ENCODE data around the gene GMDS. TPM values are rescaled to one million over a fixed set of nuclear protein-coding genes. Genes with fewer than 3 reads are reported as not detected.

Gene GMDS
- total and polyA plus RNA-seq, 2 of the 8 experiments (the other 6 are each of a cell fraction or from before 2014, with no cell fraction given): 16.8 to 50.0 TPM

GRCh38 chr6:1767481-1768246, 477.7 kb downstream of the GMDS start:
- H3K9me3 ChIP-seq (ENCODE audit: insufficient read depth in 2 of 2, low read depth in 1 of 2, low read length in 1 of 2): no peaks in the 10 kb centered on the region
- H3K36me3 ChIP-seq (ENCODE audit: control insufficient read depth in 2 of 4, insufficient read depth in 4 of 4, low read length in 3 of 4): no peaks in the 10 kb centered on the region
- no peak overlapping the region for H2BK120ac ChIP-seq (replicated peaks; ENCODE audit: low read depth, low read length)
- H3K4me3 ChIP-seq (ENCODE audit: extremely low read depth in 1 of 4, insufficient read depth in 2 of 4, low read depth in 3 of 4, low read length in 4 of 4): no peak overlapping the region
- H2BK20ac ChIP-seq (ENCODE audit: low read length): no peak overlapping the region
- no peaks in the 10 kb centered on the region for H3K27me3 ChIP-seq (replicated peaks in 1 of 4; ENCODE audit: control insufficient read depth in 3 of 4, extremely low read depth in 1 of 4, insufficient read depth in 3 of 4, low read length in 3 of 4)
- H3K4me1 ChIP-seq (replicated peaks in 1 of 4; ENCODE audit: control insufficient read depth in 3 of 4, insufficient read depth in 4 of 4, low read length in 3 of 4): no peaks in the 10 kb centered on the region; a peak in 1 of 7 replicates
- H3K14ac ChIP-seq (ENCODE audit: insufficient read length): no peak overlapping the region
- CTCF ChIA-PET (ENCODE audit: partially characterized antibody): interaction anchor here (0.6 to 1.1 kb wide), 2 partner anchors 10 to 1598 kb away, joined by 3 to 4 read pairs; no protein-coding TSS in a partner anchor
- no peak for TF ChIP-seq SAP30 (IDR thresholded peaks at IDR 0.05; ENCODE audit: insufficient read depth, insufficient replicate concordance, low read length)
- TF ChIP-seq RBBP5 (IDR thresholded peaks at IDR 0.05; ENCODE audit: borderline replicate concordance, low read depth, low read length): no peak
- TF ChIP-seq ZNF274 (IDR thresholded peaks at IDR 0.05; ENCODE audit: borderline replicate concordance, extremely low read depth, low read length): no peak
- TF ChIP-seq NANOG (IDR thresholded peaks at IDR 0.05; ENCODE audit: insufficient read depth, low read depth, low read length, poor library complexity, severe bottlenecking): no peak
- TF ChIP-seq SIX5 (IDR thresholded peaks at IDR 0.05; ENCODE audit: low read depth, low read length): no peak
- TF ChIP-seq BRCA1 (IDR thresholded peaks at IDR 0.05; ENCODE audit: low read depth, low read length): no peak
- H4K8ac ChIP-seq (ENCODE audit: extremely low read depth, insufficient read depth, low read length): no peak overlapping the region
- no peak overlapping the region for H3K4me2 ChIP-seq (ENCODE audit: insufficient read depth in 1 of 2, low read depth in 2 of 2, low read length in 2 of 2)
- H2BK15ac ChIP-seq (ENCODE audit: low read length): no peak overlapping the region
- no peak overlapping the region for H2BK12ac ChIP-seq (ENCODE audit: low read depth, low read length)
- H2AK5ac ChIP-seq (ENCODE audit: low read depth, low read length): no peak overlapping the region
- no peak overlapping the region for H2BK5ac ChIP-seq (ENCODE audit: low read depth, low read length)
- H3K9ac ChIP-seq (replicated peaks in 1 of 4; ENCODE audit: extremely low read depth in 1 of 4, low read depth in 3 of 4, low read length in 3 of 4): no peak overlapping the region
- H3K18ac ChIP-seq (ENCODE audit: extremely low read depth, low read length): no peak overlapping the region
- 88% methylated on average over 7 of the region's 7 CpGs; no CpG with 5 or more reads in 1 of the 2 experiments for WGBS, 2 experiments (ENCODE audit: extremely low coverage in 1 of 2, insufficient coverage in 1 of 2, insufficient read length in 1 of 2, insufficient replicate concordance in 2 of 2, low coverage in 1 of 2, low lambda C conversion rate in 2 of 2, missing lambda C conversion rate in 1 of 2)
- no peak for FAIRE-seq
- H3K79me1 ChIP-seq (ENCODE audit: low read depth, low read length): no peaks in the 10 kb centered on the region
- no peak overlapping the region for H3K56ac ChIP-seq (replicated peaks; ENCODE audit: insufficient read length, low read depth, low read length)
- H3K79me2 ChIP-seq (ENCODE audit: control insufficient read depth in 1 of 2, insufficient read depth in 2 of 2, low read length in 2 of 2): no peaks in the 10 kb centered on the region
- no peak overlapping the region for H3K23ac ChIP-seq (ENCODE audit: insufficient read length)
- H4K91ac ChIP-seq (replicated peaks; ENCODE audit: insufficient read length, low read length): no peak overlapping the region
- H3K27ac ChIP-seq (ENCODE audit: low read depth, low read length): no peak overlapping the region
- POLR2A ChIA-PET (ENCODE audit: partially characterized antibody): interaction anchor here (0.6 kb wide), 1 partner anchor 69 kb away, joined by 3 read pairs; no protein-coding TSS in a partner anchor
- H2AFZ ChIP-seq (ENCODE audit: low read length): no peak overlapping the region
- no peak overlapping the region for H3K4ac ChIP-seq (replicated peaks; ENCODE audit: insufficient read length, low read depth, low read length)
- no peak overlapping the region for H4K5ac ChIP-seq (ENCODE audit: insufficient read length, low read depth, low read length)
- DNase-seq (ENCODE audit: low read depth in 1 of 2, low spot score in 2 of 2): no peak
- H4K20me1 ChIP-seq (replicated peaks in 1 of 2; ENCODE audit: control insufficient read depth in 1 of 2, insufficient read depth in 2 of 2, low read length in 2 of 2): no peaks in the 10 kb centered on the region
- H3K23me2 ChIP-seq (ENCODE audit: low read depth, low read length): no peaks in the 10 kb centered on the region
